Breast epithelium (tissue), 4 donors: ENCODE measurements around the gene PRICKLE2. TPM values are rescaled to one million over a fixed set of nuclear protein-coding genes. Genes with fewer than 3 reads are reported as not detected.
A peak's percentile ranks its signal among the peaks of the same experiment; 100 is the strongest.

Experiments used
- DNase-seq, 2 donors: peaks; one replicate each; pipeline ENCODE4 v3.0.0-alpha.2; 2019; ENCODE audit warnings: low spot score in 2 of 2
- H3K27ac ChIP-seq, 2 donors: fragments of 200-600 bp; sonication (generic) in 1 of 2; one replicate each; pipeline ENCODE4 v1.5.1; 2016 to 2019; ENCODE audit warnings: mild to moderate bottlenecking in 1 of 2
- H3K27me3 ChIP-seq, 2 donors: fragments of 200-600 bp; sonication (generic) in 1 of 2; one replicate each; pipeline versions ENCODE4 v1.5.1 to v1.6.0; 2017 to 2019; ENCODE audit warnings: control low read depth in 1 of 2, mild to moderate bottlenecking in 1 of 2
- H3K36me3 ChIP-seq: fragments of 200-600 bp; one replicate; pipeline ENCODE4 v1.5.1; 2019
- H3K4me1 ChIP-seq, 2 donors: fragments of 200-600 bp; sonication (generic); one replicate each; pipeline ENCODE4 v1.5.1; 2016 to 2019; ENCODE audit warnings: control low read depth in 1 of 2
- H3K4me3 ChIP-seq, 3 donors: fragments of 200-600 bp; sonication (generic); 1 replicate in 2 of 3; 2 replicates in 1 of 3; pipeline ENCODE4 v1.5.1; 2016 to 2019; ENCODE audit warnings: mild to moderate bottlenecking in 3 of 3, moderate library complexity in 2 of 3
- H3K9me3 ChIP-seq, 2 donors: fragments of 200-600 bp; sonication (generic) in 1 of 2; one replicate each; pipeline ENCODE4 v1.5.1; 2016 to 2019; ENCODE audit warnings: control low read depth in 1 of 2
- POLR2A ChIP-seq: fragments of 450-650 bp; IDR thresholded peaks from one replicate; pipeline ENCODE4 v1.6.1; 2016; ENCODE audit warnings: antibody characterized with exemption, mild to moderate bottlenecking, moderate library complexity
- POLR2AphosphoS5 ChIP-seq, 3 donors: sonication (generic); formaldehyde crosslinking; IDR thresholded peaks; one replicate each; pipeline ENCODE4 v1.6.1; 2017; ENCODE audit warnings: antibody characterized with exemption in 3 of 3
- intact Hi-C: fragments of 100-400 bp; cut with DNase I; formaldehyde crosslinking; loops from one replicate; pipeline ENCODE4 v1.15.1; 2023; ENCODE audit warnings: low total_unique reads
- total RNA-seq, 3 donors: library from RNA; depleted of rRNA; stranded (reverse); fragments of >200 nt; gene quantifications; one replicate each; pipeline ENCODE4 v1.1.0, GENCODE V29; 2016
- TF ChIP-seq, protein P1 (sequence below), 3 donors: fragments of 450-650 bp; IDR thresholded peaks; one replicate each; pipeline ENCODE4 v1.5.1; 2016 to 2017; ENCODE audit warnings: antibody characterized with exemption in 3 of 3, mild to moderate bottlenecking in 3 of 3, moderate library complexity in 3 of 3

Gene PRICKLE2
- total RNA-seq, 3 donors from 2014 or later, result 35.1 to 72.5 (median 44.5) TPM

- Histone ChIP-seq H3K27ac (no peak overlapping the region), H3K9me3 (peaks cover 11% of the 10 kb centered on the region in 2 donors), H3K36me3 (no peaks in the 10 kb centered on the region), H3K27me3 (no peaks in the 10 kb centered on the region), H3K4me1 (no peaks in the 10 kb centered on the region), H3K4me3 (no peak overlapping the region)
- DNase-seq, result no peak
- TF ChIP-seq, protein P1, sequence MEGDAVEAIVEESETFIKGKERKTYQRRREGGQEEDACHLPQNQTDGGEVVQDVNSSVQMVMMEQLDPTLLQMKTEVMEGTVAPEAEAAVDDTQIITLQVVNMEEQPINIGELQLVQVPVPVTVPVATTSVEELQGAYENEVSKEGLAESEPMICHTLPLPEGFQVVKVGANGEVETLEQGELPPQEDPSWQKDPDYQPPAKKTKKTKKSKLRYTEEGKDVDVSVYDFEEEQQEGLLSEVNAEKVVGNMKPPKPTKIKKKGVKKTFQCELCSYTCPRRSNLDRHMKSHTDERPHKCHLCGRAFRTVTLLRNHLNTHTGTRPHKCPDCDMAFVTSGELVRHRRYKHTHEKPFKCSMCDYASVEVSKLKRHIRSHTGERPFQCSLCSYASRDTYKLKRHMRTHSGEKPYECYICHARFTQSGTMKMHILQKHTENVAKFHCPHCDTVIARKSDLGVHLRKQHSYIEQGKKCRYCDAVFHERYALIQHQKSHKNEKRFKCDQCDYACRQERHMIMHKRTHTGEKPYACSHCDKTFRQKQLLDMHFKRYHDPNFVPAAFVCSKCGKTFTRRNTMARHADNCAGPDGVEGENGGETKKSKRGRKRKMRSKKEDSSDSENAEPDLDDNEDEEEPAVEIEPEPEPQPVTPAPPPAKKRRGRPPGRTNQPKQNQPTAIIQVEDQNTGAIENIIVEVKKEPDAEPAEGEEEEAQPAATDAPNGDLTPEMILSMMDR (IDR thresholded peaks at IDR 0.05), result no peak
- no peak for TF ChIP-seq POLR2A
- no peak for TF ChIP-seq POLR2AphosphoS5 (IDR thresholded peaks at IDR 0.05)
- intact Hi-C loops, result no loop called here
Measured at GRCh38 chr3:64240396-64240795, 15.1 kb upstream of the PRICKLE2 start.

GRCh38 chr3:64239841-64240240 lies 14.6 kb upstream of the PRICKLE2 start:
- no peak overlapping the region for H3K27ac ChIP-seq
- no peak for DNase-seq
- no peak overlapping the region for H3K4me3 ChIP-seq
- H3K36me3 ChIP-seq, result no peaks in the 10 kb centered on the region
- intact Hi-C loops, result no loop called here
- TF ChIP-seq POLR2A (no peak), POLR2AphosphoS5 (IDR thresholded peaks at IDR 0.05) (no peak)
- TF ChIP-seq, protein P1 (IDR thresholded peaks at IDR 0.05), result no peak
- H3K4me1 ChIP-seq, result no peaks in the 10 kb centered on the region
- H3K27me3 ChIP-seq, result no peaks in the 10 kb centered on the region
- peaks cover 11% of the 10 kb centered on the region in 2 donors for H3K9me3 ChIP-seq

GRCh38 chr3:64238971-64239667 lies 13.9 kb upstream of the PRICKLE2 start:
- peak in 1 of 2 donors; percentile 81 for DNase-seq
- Histone ChIP-seq H3K4me1 (no peaks in the 10 kb centered on the region), H3K27ac (peak overlapping the region; percentile 78 to 81), H3K36me3 (no peaks in the 10 kb centered on the region), H3K9me3 (peaks cover 11% of the 10 kb centered on the region in 2 donors), H3K4me3 (peak overlapping the region in 1 of 3 donors; percentile 29), H3K27me3 (no peaks in the 10 kb centered on the region)
- intact Hi-C loops, result no loop called here
- TF ChIP-seq POLR2AphosphoS5 (IDR thresholded peaks at IDR 0.05), result peak in 1 of 3 donors; percentile 55
- no peak for TF ChIP-seq POLR2A

DNA sequence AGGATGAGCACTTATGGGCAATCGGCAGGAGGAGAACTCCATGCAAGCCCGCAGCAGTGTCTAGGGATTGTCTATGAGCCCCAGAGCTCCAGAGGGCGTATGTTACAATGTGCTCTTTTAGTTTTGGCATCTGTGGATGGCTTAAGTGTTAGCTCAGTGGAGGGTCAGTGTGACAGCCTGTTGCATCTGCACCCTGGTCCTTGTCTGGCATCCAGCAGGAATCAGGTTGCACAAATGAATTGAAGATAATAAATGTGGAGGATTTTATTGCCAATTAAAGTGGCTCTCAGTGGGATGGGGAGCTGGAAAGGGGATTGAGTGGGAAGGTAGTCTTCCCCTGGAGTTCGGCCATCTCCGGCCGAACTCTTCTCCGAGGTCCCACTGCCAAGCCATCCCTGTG lies 11.8 kb upstream of the PRICKLE2 start:
- Histone ChIP-seq H3K27ac (no peak overlapping the region), H3K9me3 (peaks cover 11% of the 10 kb centered on the region in 2 donors), H3K27me3 (no peaks in the 10 kb centered on the region), H3K4me1 (no peaks in the 10 kb centered on the region), H3K36me3 (no peaks in the 10 kb centered on the region), H3K4me3 (no peak overlapping the region)
- intact Hi-C loops, result no loop called here
- DNase-seq, result no peak
- TF ChIP-seq POLR2A (no peak), POLR2AphosphoS5 (IDR thresholded peaks at IDR 0.05) (no peak)
- TF ChIP-seq, protein P1 (IDR thresholded peaks at IDR 0.05), result no peak

DNA sequence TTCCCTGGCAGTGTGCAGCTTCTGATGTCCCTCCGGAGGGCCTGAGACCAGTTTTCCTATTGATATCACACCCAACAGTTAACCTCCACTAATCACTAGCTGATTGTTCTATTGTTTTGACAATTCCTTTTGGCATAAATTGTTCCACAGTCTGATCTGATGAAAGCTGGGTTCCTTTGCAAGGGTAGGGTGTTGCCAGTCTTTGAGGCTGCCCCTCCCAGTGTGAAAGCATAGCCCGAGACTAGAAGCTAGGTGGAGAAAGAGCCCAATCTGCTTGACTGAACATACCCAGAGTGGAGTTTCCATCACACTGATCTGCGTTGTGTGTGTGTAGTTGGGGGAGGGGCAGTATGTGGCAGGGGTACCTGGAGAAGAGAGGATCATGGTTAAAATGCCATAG lies 10.3 kb upstream of the PRICKLE2 start:
- no peaks in the 10 kb centered on the region for H3K4me1 ChIP-seq
- no peaks in the 10 kb centered on the region for H3K36me3 ChIP-seq
- peaks cover 11% of the 10 kb centered on the region in 2 donors for H3K9me3 ChIP-seq
- TF ChIP-seq, protein P1 (IDR thresholded peaks at IDR 0.05), result no peak
- no peak for TF ChIP-seq POLR2A
- TF ChIP-seq POLR2AphosphoS5 (IDR thresholded peaks at IDR 0.05), result no peak
- H3K4me3 ChIP-seq, result no peak overlapping the region
- DNase-seq, result no peak
- no peaks in the 10 kb centered on the region for H3K27me3 ChIP-seq
- intact Hi-C loops, result no loop called here
- no peak overlapping the region for H3K27ac ChIP-seq
